Activated T-helper 1 cell treated with anti-CD3 and anti-CD28 coated beads, Interleukin-12 subunit alpha, Interleukin-12 subunit beta, Interleukin-2, Interleukin-4 antibody, amounts not matched to agents 30 ng/mL and 10 ng/mL and 1 ng/mL, durations not matched to agents 14 hours and 24 hours and 36 hours (primary cell): ENCODE results near the gene MYF6. TPM values are rescaled to one million over a fixed set of nuclear protein-coding genes. Genes with fewer than 3 reads are reported as not detected.

Experiments used
- DNase-seq: peaks from one replicate; pipeline ENCODE4 v3.0.0; 2021; ENCODE audit warnings: low spot score
- H3K27ac Mint-ChIP-seq: one replicate; pipeline ENCODE4 v1.8.0; 2021; ENCODE audit warnings: mild to moderate bottlenecking, mixed read lengths
- H3K27me3 Mint-ChIP-seq: one replicate; pipeline ENCODE4 v1.8.0; 2022; ENCODE audit warnings: mild to moderate bottlenecking, moderate library complexity, mixed read lengths; ENCODE audit not compliant: insufficient read depth
- H3K36me3 Mint-ChIP-seq: one replicate; pipeline ENCODE4 v1.8.0; 2021; ENCODE audit warnings: low read depth, mixed read lengths
- H3K4me1 Mint-ChIP-seq: one replicate; pipeline ENCODE4 v1.8.0; 2021; ENCODE audit warnings: low read depth, mixed read lengths
- H3K4me3 Mint-ChIP-seq: one replicate; pipeline ENCODE4 v1.8.0; 2021; ENCODE audit warnings: mild to moderate bottlenecking, moderate library complexity, mixed read lengths
- H3K9me3 Mint-ChIP-seq: one replicate; pipeline ENCODE4 v1.8.0; 2021; ENCODE audit warnings: mixed read lengths
- intact Hi-C: fragments of 100-400 bp; cut with micrococcal nuclease; formaldehyde crosslinking; loops from one replicate; pipeline ENCODE4 v1.15.1; 2024
- total RNA-seq: library from RNA; stranded (reverse); gene quantifications from 2 replicates; pipeline ENCODE4 v1.2.3, GENCODE V29; 2022

The MYF6 gene
- total RNA-seq, 1 donor from 2014 or later: not detected

DNA sequence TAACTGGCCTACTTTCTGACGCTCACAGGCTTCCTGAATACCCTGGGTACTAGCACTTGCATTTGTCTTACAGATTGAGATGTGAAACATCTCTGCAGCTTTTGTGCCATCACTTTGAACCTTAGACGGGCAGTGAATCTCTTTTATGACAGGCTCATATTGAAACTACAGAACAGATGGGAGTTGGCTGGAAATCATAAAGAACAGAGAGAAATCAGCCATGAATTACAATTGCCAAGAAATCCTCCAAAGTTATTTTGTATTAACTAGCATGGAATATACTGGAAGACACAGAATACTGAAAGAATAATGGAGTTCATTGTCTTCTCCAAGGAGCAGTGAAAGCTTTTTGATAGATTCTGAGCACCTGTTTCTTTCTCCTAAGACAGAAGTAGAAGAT is 42.0 kb downstream of the MYF6 start:
- Mint-ChIP-seq H3K36me3 (no peaks in the 10 kb centered on the region), H3K4me3 (no peak overlapping the region), H3K9me3 (no peaks in the 10 kb centered on the region), H3K4me1 (no peaks in the 10 kb centered on the region), H3K27me3 (peaks cover 3% of the 10 kb centered on the region), H3K27ac (no peak overlapping the region)
- intact Hi-C loops: no loop called here
- DNase-seq: no peak

DNA sequence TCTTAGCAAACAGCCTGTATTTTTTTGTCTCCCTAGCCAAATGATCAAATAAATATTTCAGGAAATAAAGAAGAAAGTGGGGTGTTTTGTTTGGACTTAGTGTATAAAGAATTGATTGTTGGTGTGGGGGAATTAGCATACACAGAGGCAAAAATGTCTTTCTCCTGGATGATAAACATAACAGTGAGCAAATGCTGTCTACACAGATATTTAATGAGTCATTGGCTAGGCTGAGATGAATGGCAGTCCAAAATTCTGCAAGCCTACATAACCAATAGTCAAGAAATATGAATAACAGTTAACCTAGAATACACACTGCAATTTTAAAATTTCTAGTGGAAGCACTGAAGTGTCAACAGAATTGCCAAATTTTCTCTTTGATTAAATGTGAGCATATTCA is 45.0 kb downstream of the MYF6 start:
- peaks cover 3% of the 10 kb centered on the region for H3K27me3 Mint-ChIP-seq
- no peaks in the 10 kb centered on the region for H3K4me1 Mint-ChIP-seq
- H3K36me3 Mint-ChIP-seq: no peaks in the 10 kb centered on the region
- intact Hi-C loops: no loop called here
- DNase-seq: no peak
- no peaks in the 10 kb centered on the region for H3K9me3 Mint-ChIP-seq
- H3K4me3 Mint-ChIP-seq: no peak overlapping the region
- no peak overlapping the region for H3K27ac Mint-ChIP-seq

DNA sequence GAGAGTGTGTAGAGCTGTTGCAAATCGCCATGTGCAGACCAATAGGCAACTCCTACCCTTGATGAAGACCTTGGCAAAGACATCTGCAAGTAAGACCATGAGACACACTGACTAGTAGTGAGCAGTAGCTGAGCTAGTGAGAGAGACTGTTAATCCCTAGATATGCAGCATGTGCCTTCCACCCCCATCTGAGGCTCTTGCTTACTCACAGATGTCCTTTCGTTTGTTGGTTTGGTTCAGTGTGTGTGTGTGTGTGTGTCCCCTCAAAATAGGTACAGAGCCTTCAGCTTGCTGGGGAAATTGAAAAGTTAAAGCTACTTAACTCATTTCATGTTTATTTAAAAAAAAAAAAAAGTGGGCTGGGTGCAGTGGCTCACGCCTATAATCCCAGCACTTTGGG is 46.8 kb downstream of the MYF6 start:
- Mint-ChIP-seq H3K36me3 (no peaks in the 10 kb centered on the region), H3K4me1 (no peaks in the 10 kb centered on the region), H3K27me3 (peaks cover 3% of the 10 kb centered on the region), H3K4me3 (no peak overlapping the region), H3K27ac (no peak overlapping the region), H3K9me3 (no peaks in the 10 kb centered on the region)
- intact Hi-C loops: no loop called here
- DNase-seq: no peak

DNA sequence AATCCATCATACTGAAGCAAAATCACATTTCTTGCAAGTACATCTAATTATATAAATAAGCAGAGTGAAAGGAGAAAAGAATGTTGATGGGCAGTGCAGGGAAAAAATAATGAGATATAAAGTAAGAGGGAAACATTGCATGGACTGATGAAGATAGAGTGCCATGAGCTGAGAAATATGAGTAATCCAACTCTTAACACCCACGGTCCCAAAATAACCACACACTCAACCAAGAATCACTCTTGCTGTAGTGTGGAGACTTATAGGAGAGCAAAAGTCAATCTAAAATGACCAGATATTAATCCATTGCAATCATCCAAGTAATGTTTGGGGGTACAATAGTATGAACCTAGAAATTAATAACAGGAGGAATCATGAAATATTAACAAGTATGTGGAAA is 49.4 kb downstream of the MYF6 start:
- H3K9me3 Mint-ChIP-seq: no peaks in the 10 kb centered on the region
- no peak overlapping the region for H3K27ac Mint-ChIP-seq
- H3K4me1 Mint-ChIP-seq: no peaks in the 10 kb centered on the region
- no peak for DNase-seq
- intact Hi-C loops: no loop called here
- peaks cover 3% of the 10 kb centered on the region for H3K27me3 Mint-ChIP-seq
- no peak overlapping the region for H3K4me3 Mint-ChIP-seq
- H3K36me3 Mint-ChIP-seq: no peaks in the 10 kb centered on the region

Other genes with a start within 250 kb of the MYF6 start
- gene MYF5, start 9.3 kb downstream of the MYF6 start, total RNA-seq: not detected in 2 replicates
- 1.5 and 2.1 TPM in 2 replicates for gene LIN7A, start 230.3 kb downstream of the MYF6 start, total RNA-seq